Lung (tissue), 16 donors: ENCODE results near the gene NAPB. TPM values are rescaled to one million over a fixed set of nuclear protein-coding genes. Genes with fewer than 3 reads are reported as not detected.
"Not testable (repeated sequence)": the region's sequence is repeated elsewhere in the genome, so short reads cannot be mapped to it uniquely, and the experiment has no call there.

Experiments used
- ATAC-seq: fragments of 200-7000 bp; cut with Tn5 transposase; one replicate; pipeline ENCODE4 v1.9.1; 2020; ENCODE audit warnings: moderate number of reproducible peaks; ENCODE audit not compliant: insufficient read depth, low FRiP score
- DNase-seq, 3 donors: peaks; one replicate each; pipeline ENCODE4 v3.0.0-alpha.2; 2013 to 2017
- H3K27ac ChIP-seq, 2 donors: one replicate each; pipeline ENCODE4 v1.5.1; 2013; ENCODE audit warnings: mild to moderate bottlenecking in 2 of 2, moderate library complexity in 2 of 2, control low read depth in 1 of 2, inconsistent platforms in 1 of 2, low read depth in 1 of 2, low read length in 1 of 2
- H3K27me3 ChIP-seq, 3 donors: one replicate each; pipeline ENCODE4 v1.5.1; 2013; ENCODE audit warnings: low read length in 2 of 3; ENCODE audit not compliant: control insufficient read depth in 3 of 3, insufficient read depth in 3 of 3
- H3K36me3 ChIP-seq, 4 donors: one replicate each; pipeline ENCODE4 v1.5.1; 2013; ENCODE audit warnings: low read length in 4 of 4, mild to moderate bottlenecking in 1 of 4, moderate library complexity in 1 of 4; ENCODE audit not compliant: control insufficient read depth in 4 of 4, insufficient read depth in 4 of 4
- H3K4me1 ChIP-seq, 5 donors: one replicate each; pipeline ENCODE4 v1.5.1; 2013; ENCODE audit warnings: low read length in 5 of 5, mild to moderate bottlenecking in 2 of 5, moderate library complexity in 1 of 5; ENCODE audit not compliant: control insufficient read depth in 5 of 5, insufficient read depth in 5 of 5
- H3K4me3 ChIP-seq: one replicate; pipeline ENCODE4 v1.5.1; 2013; ENCODE audit warnings: mild to moderate bottlenecking, control low read depth, moderate library complexity
- H3K9ac ChIP-seq, 2 donors: one replicate each; pipeline ENCODE4 v1.5.1; 2013; ENCODE audit warnings: low read length in 2 of 2, control low read depth in 1 of 2; ENCODE audit not compliant: insufficient read depth in 1 of 2
- H3K9me3 ChIP-seq, 4 donors: one replicate each; pipeline ENCODE4 v1.5.1; 2013; ENCODE audit warnings: low read length in 3 of 4, mild to moderate bottlenecking in 1 of 4, moderate library complexity in 1 of 4; ENCODE audit not compliant: control insufficient read depth in 4 of 4, insufficient read depth in 3 of 4
- CTCF ChIP-seq: IDR thresholded peaks from 2 replicates; pipeline ENCODE4 v1.5.1; 2012; ENCODE audit warnings: mild to moderate bottlenecking; ENCODE audit errors: control extremely low read depth, extremely low read depth
- WGBS, 2 donors: extraction: QIAGEN DNeasy Blood & Tissue Kit; methylation state at CpG; one replicate each; pipeline ENCODE4 v1.1.7; 2013; 5-methylcytosine and 5-hydroxymethylcytosine counted together
- long read RNA-seq, 5 donors: transcript quantifications; one replicate each; lab custom pipeline, GENCODE V29; 2026
- polyA plus RNA-seq, 2 donors: library from polyadenylated mRNA; stranded (reverse); fragments of 200-250 nt; gene quantifications; one replicate each; pipeline ENCODE4 v1.2.1, GENCODE V29; 2013
- total RNA-seq, 2 donors: library from RNA; depleted of rRNA in 1 of 2; stranded (reverse); fragments of >200 nt in 1 of 2; gene quantifications; one replicate each; pipeline ENCODE4 v1.2.1, GENCODE V29; 2014 to 2021
- donor health status: control.
- donor health status: control.
- donor health status: Bipolar disorder and iron deficiency.
- donor health status: healthy.
- donor health status: DM: yes; HTN: yes; CAD: no.

The NAPB gene
- total RNA-seq = 10 to 100 TPM in 1 of 2 donors, 1 to 10 TPM in 1; 8.6 to 45.7 TPM
- polyA plus RNA-seq = 1 to 10 TPM; 4.4 to 5.1 TPM
- long read RNA-seq, donor 1, partial matches to known transcripts = 0 of 5 reads
- long read RNA-seq, donor 1, other reads (novel, unspliced or antisense) = 0 of 5 reads
- long read RNA-seq, donor 2, partial matches to known transcripts = 0 of 2 reads
- long read RNA-seq, donor 2, other reads (novel, unspliced or antisense) = 0 of 2 reads
- long read RNA-seq, donor 3, partial matches to known transcripts = 0 of 4 reads
- long read RNA-seq, donor 3, other reads (novel, unspliced or antisense) = 0 of 4 reads
- long read RNA-seq, donor 4, partial matches to known transcripts = 0 of 4 reads
- long read RNA-seq, donor 4, other reads (novel, unspliced or antisense) = 0 of 4 reads
- long read RNA-seq, donor 5, partial matches to known transcripts = 0 of 1 reads
- long read RNA-seq, donor 5, other reads (novel, unspliced or antisense) = 0 of 1 reads

DNA sequence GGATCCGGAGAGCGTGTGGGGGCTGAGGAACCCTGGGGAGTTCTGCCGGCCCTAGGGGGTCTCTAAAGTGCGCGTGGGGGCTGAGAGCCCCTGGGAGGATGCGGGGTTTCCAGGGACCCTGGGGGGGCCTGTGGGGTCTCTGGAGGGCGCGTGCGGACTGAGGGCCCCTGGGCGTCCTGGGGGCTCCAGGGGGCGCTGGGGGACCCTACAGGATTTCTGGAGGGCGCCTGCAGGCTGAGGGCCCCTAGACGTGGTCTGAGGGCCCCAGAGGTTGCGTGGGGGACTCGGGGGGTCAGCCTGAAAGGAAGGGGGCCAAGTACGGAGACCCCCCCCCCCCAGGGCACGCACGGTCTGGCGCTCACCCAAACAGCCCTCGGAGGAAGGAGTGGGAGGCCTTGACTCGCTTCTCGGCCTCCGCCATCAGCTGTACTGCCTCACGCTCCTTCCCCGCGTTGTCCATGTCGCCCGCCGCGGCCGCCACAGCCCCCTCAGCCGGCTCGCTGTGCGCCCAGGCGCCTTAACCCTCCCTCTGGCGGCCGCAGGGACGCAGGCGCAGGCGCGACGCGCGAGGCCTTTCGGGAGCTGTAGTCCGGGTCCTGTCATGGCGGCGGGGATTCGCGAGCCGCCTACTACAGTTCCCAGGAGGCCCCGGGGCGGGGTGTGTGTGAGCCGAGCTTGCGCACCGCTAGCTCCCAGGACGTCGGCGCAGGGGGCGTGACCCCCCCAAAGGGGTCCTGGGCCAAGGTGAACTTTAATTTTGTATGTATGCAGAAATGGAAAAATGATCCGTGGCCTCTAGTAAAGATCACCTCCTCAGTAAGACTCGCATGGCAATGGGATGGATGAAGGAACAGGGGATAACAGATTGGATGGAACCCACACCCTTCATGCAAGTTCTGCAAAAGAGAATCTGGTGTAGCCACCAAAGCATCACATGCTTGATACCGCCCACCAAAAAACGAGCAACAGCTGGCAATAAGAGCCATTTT lies at the start of gene NAPB:
Gene NAPB (minus strand): TSS at position 546 of the 989 bp plus-strand sequence. CDS start 86 bp downstream, at position 460.
- Histone ChIP-seq H3K27me3 (no peaks in the 10 kb centered on the region), H3K27ac (peak within 1 kb of the TSS; percentile 94 to 96), H3K9me3 (no peaks in the 10 kb centered on the region), H3K4me1 (peaks cover 0 to 20% (median 6%) of the 10 kb centered on the region in 5 donors), H3K36me3 (no peaks in the 10 kb centered on the region), H3K4me3 (peak within 1 kb of the TSS; percentile 92), H3K9ac (peak within 1 kb of the TSS; percentile 71 to 85)
- peak; percentile 40 for TF ChIP-seq CTCF
- 0% methylated on average over 57 to 64 of the region's 64 CpGs for WGBS, 2 donors
- ATAC-seq (peak; percentile 100), DNase-seq (peak; percentile 93 to 96 (median 95))

DNA sequence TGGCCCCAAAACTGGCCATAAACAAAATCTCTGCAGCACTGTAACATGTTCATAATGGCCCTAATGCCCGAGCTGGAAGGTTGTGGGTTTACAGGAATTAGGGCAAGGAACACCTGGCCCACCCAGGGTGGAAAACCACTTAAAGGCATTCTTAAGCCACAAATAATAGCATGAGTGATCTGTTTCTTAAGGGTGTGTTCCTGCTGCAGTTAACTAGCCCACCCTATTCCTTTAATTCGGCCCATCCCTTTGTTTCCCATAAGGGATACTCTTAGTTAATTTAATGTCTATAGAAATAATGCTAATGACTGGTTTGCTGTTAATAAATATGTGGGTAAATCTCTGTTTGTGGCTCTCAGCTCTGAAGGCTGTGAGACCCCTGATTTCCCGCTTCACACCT lies 45.7 kb upstream of the NAPB start:
- H3K9ac ChIP-seq, ATAC-seq, H3K36me3 ChIP-seq, H3K4me1 ChIP-seq, H3K27me3 ChIP-seq, H3K27ac ChIP-seq, DNase-seq, H3K4me3 ChIP-seq: not testable (repeated sequence)
- 85 to 96% methylated on average over 3 of the region's 3 CpGs for WGBS, 2 donors
- H3K9me3 ChIP-seq = peaks cover 0 to 13% (median 5%) of the 10 kb centered on the region in 4 donors

- Histone ChIP-seq H3K9ac (no peak overlapping the region), H3K4me3 (no peak overlapping the region), H3K27me3 (peaks cover 0 to 4% (median 0%) of the 10 kb centered on the region in 3 donors), H3K27ac (no peak overlapping the region), H3K9me3 (peaks cover 0 to 12% (median 0%) of the 10 kb centered on the region in 4 donors), H3K4me1 (no peaks in the 10 kb centered on the region), H3K36me3 (no peaks in the 10 kb centered on the region)
- TF ChIP-seq CTCF = no peak
- no peak for ATAC-seq
- no peak for DNase-seq
- WGBS, 2 donors = 58 to 93% methylated on average over 1 of the region's 1 CpG
Observed at GRCh38 chr20:23461180-23461579, 39.9 kb upstream of the NAPB start.
